Measurements from ENCODE around the gene LMAN1L.

The LMAN1L gene

GRCh38 chr15:74812533-74812932 is at the start of gene LMAN1L:
Gene LMAN1L, plus strand, starts transcription at chr15:74812835. Its CDS starts 20 bp downstream, at chr15:74812855.
- no peak for DNase-seq

- no peak for DNase-seq
Observed at GRCh38 chr15:74763416-74763815, 49.2 kb upstream of the LMAN1L start.

DNA sequence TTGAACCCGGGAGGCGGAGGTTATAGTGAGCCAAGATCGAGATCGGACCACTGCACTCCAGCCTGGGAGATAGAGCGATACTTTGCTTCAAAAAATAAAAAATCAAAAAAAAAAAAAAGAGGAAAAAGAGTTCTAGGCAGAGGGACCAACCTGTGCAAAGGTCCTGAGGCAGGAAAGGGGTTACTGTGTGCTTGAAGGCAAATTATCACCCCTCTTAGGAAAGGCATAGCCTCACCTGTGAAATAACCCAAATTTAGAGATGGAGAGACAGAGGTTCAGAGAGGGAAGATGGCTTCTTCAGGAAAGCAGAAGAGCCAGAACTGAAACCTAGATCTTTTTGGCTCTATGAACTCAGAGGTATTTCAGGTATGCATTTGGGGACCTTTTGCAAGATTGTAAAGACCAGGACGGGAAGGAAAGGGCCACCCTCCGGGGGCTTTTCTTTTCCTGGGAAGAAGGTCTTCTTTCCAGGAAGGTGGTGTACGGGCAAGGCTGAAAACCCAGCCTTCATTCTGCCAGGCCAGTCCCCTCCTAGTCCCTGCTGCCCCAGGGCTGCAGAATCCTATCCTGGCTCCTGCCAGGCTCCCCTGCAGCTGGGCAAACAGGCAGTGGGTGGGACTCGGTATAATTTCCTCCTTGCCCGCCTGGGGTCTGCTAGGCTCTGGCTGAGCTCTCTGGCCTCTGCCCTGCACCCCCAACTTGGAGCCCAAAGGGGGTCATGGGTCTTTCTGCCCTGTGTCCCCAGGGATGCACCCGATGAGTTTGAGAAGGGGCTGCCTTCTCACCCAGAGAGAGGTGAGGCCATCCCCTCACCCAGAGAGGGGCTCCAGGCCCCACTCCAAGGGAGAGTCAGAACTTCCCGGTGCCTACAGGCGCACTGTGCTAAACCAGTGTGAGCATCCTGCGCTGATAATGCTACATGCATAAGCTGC is 45.2 kb upstream of the LMAN1L start:
- DNase-seq, result no peak

- DNase-seq, result no peak
Observed at GRCh38 chr15:74768099-74768770, 44.4 kb upstream of the LMAN1L start.

GRCh38 chr15:74768771-74769342 is 43.8 kb upstream of the LMAN1L start:
- DNase-seq, result peak; percentile 53

- no peak for DNase-seq
Observed at GRCh38 chr15:74769463-74770025, 43.1 kb upstream of the LMAN1L start.

DNA sequence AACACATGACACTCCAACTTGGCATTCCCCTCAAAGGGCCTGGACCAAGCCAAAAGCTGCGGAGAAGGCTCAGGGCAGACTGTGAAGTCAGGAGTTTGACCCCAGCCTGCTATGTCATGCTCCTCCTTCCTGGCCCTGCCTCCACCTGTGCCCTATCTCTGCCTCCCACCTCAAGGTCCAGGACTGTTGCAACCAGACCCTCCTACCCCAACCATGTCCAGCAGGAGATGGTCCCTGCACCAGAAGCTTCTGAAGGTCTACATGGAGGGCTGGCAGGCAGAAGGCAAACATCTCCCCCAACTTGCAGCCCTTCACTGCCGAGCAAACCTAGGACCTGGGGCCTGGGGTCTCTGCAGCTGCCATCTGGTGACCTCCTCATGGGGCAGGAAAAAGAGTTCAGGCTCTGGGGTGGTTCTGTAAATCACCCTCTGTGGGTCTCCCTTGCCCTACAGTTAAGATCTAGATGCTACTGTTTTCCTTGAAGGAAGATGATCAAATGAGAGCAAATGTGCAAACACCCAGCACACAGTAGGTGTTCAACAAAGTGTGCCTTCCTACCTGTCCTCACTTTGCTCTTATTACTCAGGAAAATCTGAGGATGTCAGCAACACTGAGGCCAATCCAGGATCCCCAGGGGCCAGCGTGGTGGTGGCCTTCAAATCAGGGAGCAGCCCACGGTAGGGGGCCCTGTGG is 42.3 kb upstream of the LMAN1L start:
- DNase-seq, result no peak

DNA sequence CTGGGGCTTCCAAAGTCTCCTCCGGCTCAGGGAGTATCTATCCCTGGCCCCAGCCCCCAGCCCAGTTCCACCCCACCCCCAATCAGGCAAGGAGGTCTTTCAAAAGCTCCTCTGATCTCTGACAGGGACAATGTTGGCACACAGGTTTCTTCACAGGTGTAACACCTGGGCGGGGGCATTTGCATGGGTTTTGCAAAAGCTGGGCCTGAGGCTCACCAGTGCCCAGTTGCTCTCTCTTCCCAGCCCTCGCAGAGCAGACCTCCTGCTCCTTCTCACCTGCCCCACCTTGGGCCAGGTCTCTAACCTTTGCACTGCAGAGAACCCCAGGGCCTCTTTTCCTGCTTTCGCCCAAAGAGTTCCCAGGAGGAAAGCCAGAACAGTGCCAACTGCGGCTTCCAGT is 39.3 kb upstream of the LMAN1L start:
- no peak for DNase-seq

GRCh38 chr15:74773731-74774252 is 38.8 kb upstream of the LMAN1L start:
- DNase-seq, result no peak

- no peak for DNase-seq
Observed at GRCh38 chr15:74775132-74775562, 37.5 kb upstream of the LMAN1L start.

GRCh38 chr15:74775894-74776293 is 36.7 kb upstream of the LMAN1L start:
- DNase-seq, result no peak

- DNase-seq, result peak; percentile 34
Observed at GRCh38 chr15:74776821-74777768, 35.5 kb upstream of the LMAN1L start.

DNA sequence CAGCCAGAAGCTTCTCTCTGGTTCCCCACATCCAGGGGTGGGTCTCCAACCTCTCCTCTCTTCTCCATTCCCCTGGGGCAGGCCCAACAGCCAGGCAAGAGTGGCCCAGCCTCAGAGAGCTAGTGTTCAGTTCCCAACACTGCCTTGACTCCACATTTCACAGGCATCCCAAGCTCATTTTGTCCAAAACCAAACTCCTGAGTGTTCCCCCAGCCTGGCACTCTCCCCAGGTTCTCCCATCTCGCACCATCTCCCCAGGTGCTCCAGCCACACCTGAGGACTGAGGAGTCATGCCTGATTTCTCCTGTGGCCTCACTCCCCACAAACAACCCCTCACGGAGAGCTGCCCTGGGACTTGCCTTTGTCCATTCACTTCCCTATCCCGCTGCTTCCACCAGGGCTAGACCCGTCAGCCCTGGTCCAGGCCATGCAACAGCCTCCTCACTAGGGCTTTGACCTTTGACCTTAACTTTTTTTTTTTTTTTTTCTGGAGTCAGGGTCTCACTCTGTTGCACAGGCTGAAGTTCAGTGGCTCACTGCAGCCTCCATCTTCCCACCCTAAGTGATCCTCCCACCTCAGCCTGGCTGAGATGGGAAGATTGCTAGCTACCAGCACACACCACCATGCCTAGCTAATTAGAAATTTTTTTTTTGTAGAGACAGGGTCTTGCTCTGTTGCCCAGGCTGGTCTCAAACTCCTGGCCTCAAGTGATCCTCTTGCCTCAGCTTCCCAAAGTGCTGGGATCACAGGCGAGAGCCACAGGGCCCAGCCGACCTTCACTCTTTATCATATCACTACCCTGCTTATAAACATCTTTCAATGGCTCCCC is 34.7 kb upstream of the LMAN1L start:
- no peak for DNase-seq

DNA sequence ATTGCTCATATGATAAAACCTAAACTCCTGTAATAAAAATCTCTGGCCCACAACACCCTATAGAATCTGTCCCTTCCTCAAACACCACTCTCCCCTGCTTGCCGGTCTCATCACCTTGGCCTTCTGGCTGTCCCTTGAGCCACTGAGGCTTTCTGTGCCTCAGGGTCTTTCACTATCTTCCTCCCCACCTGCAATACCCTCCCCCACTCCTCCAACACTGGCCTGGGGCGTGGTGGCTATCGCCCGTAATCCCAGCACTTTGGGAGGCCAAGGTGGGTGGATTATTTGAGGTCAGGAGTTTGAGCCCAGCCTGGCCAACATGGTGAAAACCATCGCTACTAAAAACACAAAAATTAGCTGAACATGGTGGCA is 34.0 kb upstream of the LMAN1L start:
- no peak for DNase-seq

DNA sequence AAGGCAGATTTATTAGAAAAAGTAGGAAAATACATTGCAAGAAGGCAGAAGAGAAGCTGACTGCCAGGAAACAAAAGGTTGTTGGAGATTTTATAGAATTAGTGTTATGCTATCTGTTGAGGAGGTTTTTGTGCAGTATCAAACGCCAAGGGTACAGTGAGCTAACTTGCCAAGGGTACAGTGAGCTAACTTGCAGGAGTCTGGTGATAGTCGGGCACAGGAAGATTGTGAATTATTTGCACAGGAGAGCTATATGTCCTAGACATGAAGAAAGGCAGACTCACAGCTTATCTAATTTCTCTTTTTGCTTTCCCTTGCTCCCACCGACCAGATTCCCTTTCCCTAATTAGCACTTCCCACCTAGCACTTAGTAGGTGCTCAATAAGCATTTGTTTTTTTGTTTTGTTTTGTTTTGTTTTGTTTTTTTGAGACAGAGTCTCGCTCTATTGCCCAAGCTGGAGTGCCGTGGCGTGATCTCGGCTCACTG is 33.4 kb upstream of the LMAN1L start:
- no peak for DNase-seq

GRCh38 chr15:74780523-74781430 is 31.9 kb upstream of the LMAN1L start:
- DNase-seq, result peak; percentile 37

DNA sequence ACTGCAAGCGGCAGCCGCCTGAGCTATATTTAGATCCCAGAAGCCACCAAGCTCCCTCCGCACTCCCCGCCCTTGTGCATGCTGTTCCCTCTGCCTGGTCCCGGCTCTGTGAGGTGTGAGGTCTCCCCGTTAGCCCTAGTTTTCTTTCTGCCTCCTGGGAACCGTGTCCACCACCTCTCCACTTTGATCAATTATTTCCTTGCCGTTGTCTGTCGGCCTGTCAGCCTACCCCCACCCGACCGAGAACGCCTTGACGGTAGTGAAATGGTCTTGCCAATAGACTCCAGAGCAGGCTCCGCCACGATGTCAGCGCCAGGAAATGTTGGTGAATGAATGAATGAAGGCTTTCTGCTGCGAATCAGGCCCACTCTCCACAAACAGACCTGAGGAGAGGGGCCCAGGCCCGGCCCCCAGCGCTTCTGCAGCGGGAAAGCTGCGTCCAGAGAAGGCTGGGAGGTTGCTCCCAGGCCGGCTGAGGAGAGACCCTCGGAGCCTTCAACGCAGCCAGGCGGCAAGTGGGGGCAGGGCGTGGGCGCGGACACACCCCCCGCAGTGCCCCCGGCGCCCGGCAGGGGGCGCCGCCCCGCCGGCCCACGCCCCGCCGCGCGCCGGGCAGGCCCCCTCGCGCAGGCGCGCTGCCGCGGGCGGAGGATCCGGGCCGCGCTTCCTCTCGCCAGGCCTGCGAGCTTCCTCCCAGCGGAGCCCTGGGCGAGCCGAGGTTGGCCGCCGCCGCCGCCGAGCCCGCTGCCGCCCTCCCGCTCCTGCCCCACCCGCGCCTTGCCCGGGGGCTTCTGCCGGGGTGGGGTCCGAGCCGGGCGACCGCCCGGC is 31.0 kb upstream of the LMAN1L start, which contains the start of gene CSK:
TSS of gene CSK (plus strand) at position 650 of the 828 bp plus-strand sequence. CDS start 16,218 bp downstream, outside the sequence.
- DNase-seq, result peak; percentile 60
